Endodermal cell (in vitro differentiated cells): ENCODE measurements around the gene SYNDIG1. TPM values are rescaled to one million over a fixed set of nuclear protein-coding genes. Genes with fewer than 3 reads are reported as not detected.

Source experiments
- DNase-seq: peaks from one replicate; pipeline ENCODE4 v3.0.0-alpha.2; 2017
- H3K27ac ChIP-seq: 2 replicates; pipeline ENCODE4 v1.5.1; 2013; ENCODE audit warnings: mild to moderate bottlenecking, low read depth, low read length, moderate library complexity
- H3K27me3 ChIP-seq: 2 replicates; pipeline ENCODE4 v1.6.1; 2013; ENCODE audit warnings: mild to moderate bottlenecking, low read length, moderate library complexity; ENCODE audit not compliant: insufficient read depth, control insufficient read depth, poor library complexity, severe bottlenecking
- H3K36me3 ChIP-seq: 2 replicates; pipeline ENCODE4 v1.7.0; 2013; ENCODE audit warnings: mild to moderate bottlenecking, low read length, moderate library complexity; ENCODE audit not compliant: control insufficient read depth, insufficient read depth
- H3K4me1 ChIP-seq: one replicate; pipeline ENCODE4 v1.7.0; 2013; ENCODE audit warnings: low read length; ENCODE audit not compliant: control insufficient read depth, insufficient read depth
- H3K4me3 ChIP-seq: 2 replicates; pipeline ENCODE4 v1.5.1; 2013; ENCODE audit warnings: mild to moderate bottlenecking, low read length, moderate library complexity
- H3K9ac ChIP-seq: 2 replicates; pipeline ENCODE4 v1.6.1; 2013; ENCODE audit warnings: mild to moderate bottlenecking, low read length, moderate library complexity; ENCODE audit not compliant: poor library complexity, severe bottlenecking; ENCODE audit errors: extremely low read depth
- H3K9me3 ChIP-seq: 2 replicates; pipeline ENCODE4 v1.6.1; 2013; ENCODE audit warnings: mild to moderate bottlenecking, low read length, moderate library complexity; ENCODE audit not compliant: control insufficient read depth
- H3K27ac Mint-ChIP-seq: 2 replicates; pipeline ENCODE4 v1.8.0; 2020; ENCODE audit warnings: mixed read lengths
- H3K27me3 Mint-ChIP-seq: 2 replicates; pipeline ENCODE4 v1.8.0; 2021; ENCODE audit warnings: mild to moderate bottlenecking, mixed read lengths; ENCODE audit not compliant: insufficient read depth
- H3K36me3 Mint-ChIP-seq: 2 replicates; pipeline ENCODE4 v1.8.0; 2020; ENCODE audit warnings: low read depth, mixed read lengths
- H3K4me1 Mint-ChIP-seq: 2 replicates; pipeline ENCODE4 v1.8.0; 2020; ENCODE audit warnings: mixed read lengths
- H3K4me3 Mint-ChIP-seq: 2 replicates; pipeline ENCODE4 v1.8.0; 2020; ENCODE audit warnings: mild to moderate bottlenecking, moderate library complexity, mixed read lengths
- H3K9me3 Mint-ChIP-seq: 2 replicates; pipeline ENCODE4 v1.8.0; 2020; ENCODE audit warnings: mild to moderate bottlenecking, mixed read lengths
- CTCF ChIP-seq: fragments of 200-600 bp; sonication (generic); conservative IDR thresholded peaks from 2 replicates; pipeline ENCODE4 v1.5.0; 2021; ENCODE audit warnings: antibody characterized with exemption, mild to moderate bottlenecking
- WGBS, 2 experiments: methylation state at CpG; one replicate each; pipeline versions ENCODE4 v1.1.5 to v1.1.7; 2013; ENCODE audit warnings: missing lambda C conversion rate in 2 of 2, mixed read lengths in 1 of 2; ENCODE audit not compliant: insufficient coverage in 1 of 2, insufficient read length in 1 of 2; 5-methylcytosine and 5-hydroxymethylcytosine counted together
- total RNA-seq, 2 donors: library from RNA; stranded (reverse); fragmentation: NEBNext Ultra II Directional in 1 of 2; extraction: Animal tissue kit (Norgen Biotek cat#: 25700) in 1 of 2; gene quantifications; 2 replicates in 1 of 2; 3 replicates in 1 of 2; pipeline ENCODE4 v1.2.1, GENCODE V29; 2021

SYNDIG1 gene
- total RNA-seq, 2 donors from 2014 or later: 5.5 to 6.8 TPM

GRCh38 chr20:24537210-24537609, 67.8 kb downstream of the SYNDIG1 start:
- H3K4me3 ChIP-seq: no peak overlapping the region
- TF ChIP-seq CTCF: no peak
- no peak overlapping the region for H3K9ac ChIP-seq
- no peaks in the 10 kb centered on the region for H3K27me3 ChIP-seq
- no peak for DNase-seq
- H3K27ac Mint-ChIP-seq: no peak overlapping the region
- no peaks in the 10 kb centered on the region for H3K36me3 ChIP-seq
- H3K36me3 Mint-ChIP-seq: no peaks in the 10 kb centered on the region
- WGBS, 2 experiments: 80 to 89% methylated on average over 1 of the region's 1 CpG
- no peaks in the 10 kb centered on the region for H3K9me3 ChIP-seq
- H3K4me1 ChIP-seq: no peaks in the 10 kb centered on the region
- H3K27me3 Mint-ChIP-seq: peaks cover 2% of the 10 kb centered on the region
- no peaks in the 10 kb centered on the region for H3K4me1 Mint-ChIP-seq
- H3K4me3 Mint-ChIP-seq: no peak overlapping the region
- H3K9me3 Mint-ChIP-seq: no peaks in the 10 kb centered on the region
- H3K27ac ChIP-seq: no peak overlapping the region

GRCh38 chr20:24542721-24543120, 73.3 kb downstream of the SYNDIG1 start:
- H3K27me3 Mint-ChIP-seq: no peaks in the 10 kb centered on the region
- H3K27ac ChIP-seq: no peak overlapping the region
- no peaks in the 10 kb centered on the region for H3K36me3 ChIP-seq
- H3K9me3 Mint-ChIP-seq: peaks cover 6% of the 10 kb centered on the region
- no peak for TF ChIP-seq CTCF
- H3K4me3 Mint-ChIP-seq: no peak overlapping the region
- WGBS, 2 experiments: 83 to 89% methylated on average over 3 of the region's 3 CpGs
- no peak overlapping the region for H3K27ac Mint-ChIP-seq
- H3K36me3 Mint-ChIP-seq: peaks cover 10% of the 10 kb centered on the region
- no peak for DNase-seq
- no peak overlapping the region for H3K9ac ChIP-seq
- H3K4me3 ChIP-seq: no peak overlapping the region
- H3K4me1 Mint-ChIP-seq: peaks cover 7% of the 10 kb centered on the region
- no peaks in the 10 kb centered on the region for H3K27me3 ChIP-seq
- H3K9me3 ChIP-seq: peaks cover 5% of the 10 kb centered on the region
- H3K4me1 ChIP-seq: peaks cover 4% of the 10 kb centered on the region

- DNase-seq: no peak
- H3K4me3 Mint-ChIP-seq: no peak overlapping the region
- H3K36me3 Mint-ChIP-seq: peaks cover 10% of the 10 kb centered on the region
- H3K36me3 ChIP-seq: no peaks in the 10 kb centered on the region
- H3K9me3 Mint-ChIP-seq: peaks cover 6% of the 10 kb centered on the region
- no peaks in the 10 kb centered on the region for H3K27me3 ChIP-seq
- no peak overlapping the region for H3K9ac ChIP-seq
- no peak for TF ChIP-seq CTCF
- no peaks in the 10 kb centered on the region for H3K27me3 Mint-ChIP-seq
- H3K4me1 ChIP-seq: peaks cover 4% of the 10 kb centered on the region
- no peak overlapping the region for H3K27ac Mint-ChIP-seq
- no peak overlapping the region for H3K27ac ChIP-seq
- H3K4me3 ChIP-seq: no peak overlapping the region
- WGBS, 2 experiments: 94 to 100% methylated on average over 5 to 19 of the region's 19 CpGs
- peaks cover 5% of the 10 kb centered on the region for H3K9me3 ChIP-seq
- H3K4me1 Mint-ChIP-seq: peaks cover 7% of the 10 kb centered on the region
Measured at GRCh38 chr20:24543168-24543567, 73.7 kb downstream of the SYNDIG1 start.
